Esophagus squamous epithelium (tissue), 4 donors: ENCODE results near the gene TOMM40L.

Source experiments
- CTCF ChIP-seq, 6 experiments: fragments of 450-650 bp in 4 of 6; fragments of 200-600 bp in 2 of 6; sonication (generic) in 2 of 6; IDR thresholded peaks; one replicate each; pipeline ENCODE4 v1.5.1; 2016 to 2019; ENCODE audit warnings: antibody characterized with exemption in 6 of 6, mild to moderate bottlenecking in 4 of 6, moderate library complexity in 4 of 6
- POLR2A ChIP-seq, 4 donors: fragments of 450-650 bp; IDR thresholded peaks; one replicate each; pipeline ENCODE4 v1.6.1; 2017; ENCODE audit warnings: antibody characterized with exemption in 4 of 4, mild to moderate bottlenecking in 4 of 4, moderate library complexity in 3 of 4

GRCh38 chr1:161235957-161236775, 10.3 kb downstream of the TOMM40L start:
- TF ChIP-seq CTCF (IDR thresholded peaks at IDR 0.05) (no peak), POLR2A (IDR thresholded peaks at IDR 0.05) (no peak)
